Neutrophil (primary cell): ENCODE data around the gene STK32C.
"Not testable (repeated sequence)": the region's sequence is repeated elsewhere in the genome, so short reads cannot be mapped to it uniquely, and the experiment has no call there.

Experiments
- H3K27ac ChIP-seq: fragments of 200-600 bp; sonication (generic); 2 replicates; pipeline ENCODE4 v1.5.1; 2016; ENCODE audit warnings: mild to moderate bottlenecking, moderate library complexity
- H3K27me3 ChIP-seq: fragments of 200-600 bp; sonication (generic); 2 replicates; pipeline ENCODE4 v1.6.0; 2016; ENCODE audit warnings: mild to moderate bottlenecking
- H3K36me3 ChIP-seq: fragments of 200-600 bp; sonication (generic); 2 replicates; pipeline ENCODE4 v1.5.1; 2017
- H3K4me1 ChIP-seq, 2 experiments: fragments of 200-600 bp in 1 of 2; sonication (generic) in 1 of 2; 1 replicate in 1 of 2; 2 replicates in 1 of 2; pipeline versions ENCODE4 v1.5.1 to v1.6.1; 2013 to 2016; ENCODE audit warnings: low read depth in 1 of 2, low read length in 1 of 2, mild to moderate bottlenecking in 1 of 2, moderate library complexity in 1 of 2; ENCODE audit not compliant: control insufficient read depth in 1 of 2, insufficient read depth in 1 of 2
- H3K4me3 ChIP-seq, 2 experiments: fragments of 200-600 bp in 1 of 2; sonication (generic) in 1 of 2; 1 replicate in 1 of 2; 2 replicates in 1 of 2; pipeline ENCODE4 v1.5.1; 2013 to 2016; ENCODE audit warnings: low read depth in 1 of 2, low read length in 1 of 2, mild to moderate bottlenecking in 1 of 2, moderate library complexity in 1 of 2
- H3K9me3 ChIP-seq: fragments of 200-600 bp; sonication (generic); 2 replicates; pipeline ENCODE4 v1.5.1; 2016
- CTCF ChIP-seq: fragments of 200-600 bp; sonication (generic); IDR thresholded peaks from 2 replicates; pipeline ENCODE4 v1.5.1; 2016; ENCODE audit warnings: antibody characterized with exemption

Gene STK32C

GRCh38 chr10:132342553-132342952, 34.8 kb upstream of the STK32C start:
- no peaks in the 10 kb centered on the region for H3K27me3 ChIP-seq
- no peaks in the 10 kb centered on the region for H3K4me1 ChIP-seq
- no peaks in the 10 kb centered on the region for H3K36me3 ChIP-seq
- no peak for TF ChIP-seq CTCF
- H3K4me3 ChIP-seq = no peak overlapping the region
- no peak overlapping the region for H3K27ac ChIP-seq
- no peaks in the 10 kb centered on the region for H3K9me3 ChIP-seq

- no peaks in the 10 kb centered on the region for H3K36me3 ChIP-seq
- H3K9me3 ChIP-seq = no peaks in the 10 kb centered on the region
- no peak overlapping the region for H3K27ac ChIP-seq
- no peak overlapping the region for H3K4me3 ChIP-seq
- peaks cover 4% of the 10 kb centered on the region in 2 experiments for H3K4me1 ChIP-seq
- no peaks in the 10 kb centered on the region for H3K27me3 ChIP-seq
- no peak for TF ChIP-seq CTCF
These were observed 34.0 kb upstream of the STK32C start for GRCh38 chr10:132341781-132342180.

- Histone ChIP-seq H3K27me3 (no peaks in the 10 kb centered on the region), H3K4me1 (peaks cover 12% of the 10 kb centered on the region in 2 experiments), H3K4me3 (no peak overlapping the region), H3K27ac (no peak overlapping the region), H3K36me3 (no peaks in the 10 kb centered on the region), H3K9me3 (no peaks in the 10 kb centered on the region)
- TF ChIP-seq CTCF = no peak
These were observed 33.3 kb upstream of the STK32C start for GRCh38 chr10:132341017-132341416.

- Histone ChIP-seq H3K27me3 (no peaks in the 10 kb centered on the region), H3K9me3 (no peaks in the 10 kb centered on the region), H3K36me3 (no peaks in the 10 kb centered on the region), H3K27ac (no peak overlapping the region), H3K4me3 (no peak overlapping the region), H3K4me1 (peaks cover 23 to 25% of the 10 kb centered on the region in 2 experiments)
- no peak for TF ChIP-seq CTCF
These were observed 31.5 kb upstream of the STK32C start for GRCh38 chr10:132339276-132339675.

DNA sequence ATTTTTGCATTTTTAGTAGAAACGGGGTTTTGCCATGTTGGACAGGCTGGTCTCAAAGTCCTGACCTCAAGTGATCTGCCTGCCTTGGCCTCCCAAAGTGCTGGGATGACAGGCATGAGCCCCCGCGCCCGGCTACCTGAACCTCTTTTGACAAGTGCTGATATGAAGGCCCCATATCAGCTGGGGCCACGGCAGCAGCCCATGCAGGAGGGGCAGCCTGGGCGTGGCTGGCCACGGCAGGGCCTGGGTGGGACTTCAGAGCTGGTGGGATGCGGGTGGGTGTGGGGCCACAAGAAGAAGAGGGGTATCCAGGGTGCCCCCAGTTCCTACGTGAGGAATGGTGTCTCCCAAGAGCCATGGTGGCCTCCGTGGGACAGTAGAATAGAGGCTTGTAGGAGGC, 31.1 kb upstream of the STK32C start:
- H3K4me3 ChIP-seq = no peak overlapping the region
- TF ChIP-seq CTCF = no peak

DNA sequence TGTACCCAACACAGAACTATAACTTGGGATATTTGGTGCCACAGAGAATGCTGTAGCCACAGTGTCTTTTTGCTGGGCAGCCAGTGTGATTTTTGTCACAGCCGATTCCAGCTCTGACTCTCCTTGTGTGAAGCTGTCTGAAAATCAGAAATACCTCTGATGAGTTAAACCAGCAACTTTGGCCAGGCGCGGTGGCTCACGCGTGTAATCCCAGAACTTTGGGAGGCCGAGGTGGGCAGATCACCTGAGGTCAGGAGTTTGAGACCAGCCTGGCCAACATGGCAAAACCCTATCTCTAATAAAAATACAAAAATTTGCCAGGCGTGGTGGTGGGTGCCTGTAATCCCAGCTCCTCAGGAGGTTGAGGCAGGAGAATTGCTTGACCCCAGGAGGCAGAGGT, 30.1 kb upstream of the STK32C start:
- H3K27ac ChIP-seq, H3K36me3 ChIP-seq, H3K9me3 ChIP-seq, H3K4me3 ChIP-seq, H3K27me3 ChIP-seq: not testable (repeated sequence)
- H3K4me1 ChIP-seq = peaks cover 23 to 25% of the 10 kb centered on the region in 2 experiments

More for the DNA sequence above, 31.1 kb upstream of the STK32C start:
- Histone ChIP-seq H3K9me3 (no peaks in the 10 kb centered on the region), H3K27ac (no peak overlapping the region), H3K27me3 (no peaks in the 10 kb centered on the region), H3K4me1 (peaks cover 23 to 25% of the 10 kb centered on the region in 2 experiments), H3K36me3 (no peaks in the 10 kb centered on the region)
